Heart left ventricle (tissue), 16 donors: ENCODE results near the gene SMCO2. TPM values are rescaled to one million over a fixed set of nuclear protein-coding genes. Genes with fewer than 3 reads are reported as not detected.

Experiments used
- ATAC-seq, 4 donors: fragments of 200-7000 bp; cut with Tn5 transposase; one replicate each; pipeline ENCODE4 v1.9.1; 2020 to 2022; ENCODE audit warnings: moderate library complexity in 4 of 4, mild to moderate bottlenecking in 3 of 4, moderate number of reproducible peaks in 1 of 4
- DNase-seq, 5 donors: peaks; one replicate each; pipeline ENCODE4 v3.0.0-alpha.2; 2020
- H3K27ac ChIP-seq, 12 donors: fragments of 200-600 bp; sonication (generic) in 4 of 12; one replicate each; pipeline versions ENCODE4 v1.5.0 to v1.8.0; 2016 to 2022; ENCODE audit warnings: mild to moderate bottlenecking in 2 of 12
- H3K27me3 ChIP-seq, 9 donors: fragments of 200-600 bp; sonication (generic) in 2 of 9; one replicate each; pipeline versions ENCODE4 v1.5.1 to v1.8.0; 2016 to 2022; ENCODE audit warnings: mild to moderate bottlenecking in 3 of 9
- H3K36me3 ChIP-seq, 9 donors: fragments of 200-600 bp; sonication (generic) in 2 of 9; one replicate each; pipeline versions ENCODE4 v1.5.0 to v1.8.0; 2018 to 2022; ENCODE audit warnings: mild to moderate bottlenecking in 2 of 9
- H3K4me1 ChIP-seq, 12 donors: fragments of 200-600 bp; sonication (generic) in 4 of 12; one replicate each; pipeline versions ENCODE4 v1.5.0 to v1.8.0; 2016 to 2022; ENCODE audit warnings: mild to moderate bottlenecking in 3 of 12
- H3K4me3 ChIP-seq, 12 donors: fragments of 200-600 bp; sonication (generic) in 4 of 12; one replicate each; pipeline versions ENCODE4 v1.5.0 to v1.8.0; 2017 to 2022; ENCODE audit warnings: mild to moderate bottlenecking in 9 of 12, moderate library complexity in 4 of 12
- H3K9me3 ChIP-seq, 12 donors: fragments of 200-600 bp; sonication (generic) in 4 of 12; one replicate each; pipeline versions ENCODE4 v1.5.0 to v1.8.0; 2016 to 2022; ENCODE audit warnings: mild to moderate bottlenecking in 1 of 12
- POLR2A ChIP-seq, 2 donors: fragments of 450-650 bp; IDR thresholded peaks; one replicate each; pipeline ENCODE4 v1.6.1; 2017; ENCODE audit warnings: antibody characterized with exemption in 2 of 2, mild to moderate bottlenecking in 2 of 2, moderate library complexity in 2 of 2
- WGBS, 4 donors: extraction: QIAGEN DNeasy Blood & Tissue Kit in 2 of 4; methylation state at CpG; one replicate each; pipeline versions ENCODE4 v1.1.5 to v1.1.7; 2013 to 2018; 5-methylcytosine and 5-hydroxymethylcytosine counted together
- intact Hi-C, 10 donors: fragments of 100-400 bp; cut with DNase I; formaldehyde crosslinking; loops; one replicate each; pipeline versions ENCODE4 v1.11.1 to v1.14.2; 2022
- polyA plus RNA-seq, 2 donors: library from polyadenylated mRNA; stranded (reverse); fragments of 200-250 nt; gene quantifications; one replicate each; pipeline ENCODE4 v1.2.3, GENCODE V29; 2013
- total RNA-seq, 9 donors: library from RNA; depleted of rRNA in 2 of 9; stranded (reverse); fragments of >200 nt in 2 of 9; fragmentation: NEBNext Ultra II Directional in 3 of 9; extraction: Animal tissue kit (Norgen Biotek cat#: 25700) in 3 of 9; gene quantifications; one replicate each; pipeline versions ENCODE4 v1.1.0 to v1.2.4, GENCODE V29; 2016 to 2023
- TF ChIP-seq, protein P1 (sequence below), 12 donors: fragments of 200-600 bp; sonication (generic) in 4 of 12; IDR thresholded peaks; one replicate each; pipeline versions ENCODE4 v1.5.0 to v1.8.0; 2018 to 2022; ENCODE audit warnings: antibody characterized with exemption in 12 of 12, mild to moderate bottlenecking in 5 of 12
- donor health status: ischemic (EF 13 %, LVEDD 7.1; RV severe dilation, severe dysfunction).
- donor health status: healthy with polysubstance abuse.
- donor health status: DM: no; HTN: yes; CAD: no.
- donor health status: DM: no; HTN: no; CAD: no.
- donor health status: ischemic (EF 25% LVEDD 6.9; RV normal size, moderate dysfunction).
- donor health status: ischemic (EF 25% LVEDD 5.7; RV mildly dilated, moderate dysfunction).
- donor health status: healthy.
- donor health status: DM: yes; HTN: yes; CAD: no.
- donor health status: ischemic (EF 35%, LVEDD 5.7; RV mildly dilated, moderate dysfunction).
- donor health status: nonischemic (EF 11% LVEDD 7.7; RV severe dilation, severe dysfunction).
- donor health status: DM: yes; HTN: yes; CAD: no.
- donor health status: PGD.
- donor health status: ischemic (EF 29% LVEDD 5.4; RV normal size, mild dysfunction).
- donor health status: nonischemic (EF 23%, LVEDD 6.1; RV moderate dilation, normal function).

Gene SMCO2
- total and polyA plus RNA-seq, 11 donors = 0.54 to 1.2 (median 0.58) TPM; not detected in 8

DNA sequence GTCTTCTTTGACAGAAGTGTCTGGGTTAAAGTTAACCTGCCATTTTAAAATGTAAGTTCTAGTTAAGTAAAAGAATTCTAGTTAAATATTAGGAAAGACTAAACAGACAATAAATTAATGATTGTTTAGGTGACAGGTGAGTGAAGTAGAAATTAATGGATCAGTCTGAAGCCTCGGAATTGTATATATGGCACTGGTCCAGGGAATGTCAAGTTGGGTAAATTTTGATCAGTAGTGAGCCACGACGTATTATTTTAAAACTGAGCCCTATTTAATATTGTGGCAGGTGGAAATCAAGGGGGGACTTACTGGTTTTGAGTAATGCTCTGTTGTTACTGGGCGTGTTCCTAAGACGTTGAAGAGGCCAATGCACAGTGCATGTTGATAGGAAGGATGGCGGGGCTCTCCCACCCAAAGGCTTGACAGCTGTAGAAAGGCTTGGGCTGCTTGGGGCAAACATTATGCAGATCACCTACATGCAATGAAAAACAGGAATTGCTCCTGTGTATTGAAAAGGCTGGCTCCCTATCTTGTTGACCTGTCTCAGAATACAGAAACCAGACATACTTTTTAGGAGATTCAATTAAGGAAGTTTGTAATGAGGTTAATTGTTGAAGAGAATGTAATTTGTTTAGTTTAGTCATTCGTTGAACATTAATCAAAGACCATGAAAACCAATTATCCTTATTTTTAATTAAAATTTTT lies 71.6 kb downstream of the SMCO2 start:
- Histone ChIP-seq H3K4me1 (peaks cover 0 to 26% (median 13%) of the 10 kb centered on the region in 12 donors), H3K36me3 (no peaks in the 10 kb centered on the region), H3K27me3 (no peaks in the 10 kb centered on the region), H3K9me3 (no peaks in the 10 kb centered on the region), H3K27ac (no peak overlapping the region), H3K4me3 (no peak overlapping the region)
- no peak for DNase-seq
- intact Hi-C loops = loop anchor here in 1 of 10 donors (5.0 kb wide), 1 partner anchor 81 kb away; no protein-coding TSS in a partner anchor
- WGBS, 4 donors = 80 to 87% (median 83%) methylated on average over 7 of the region's 7 CpGs
- no peak for ATAC-seq
- TF ChIP-seq, protein P1, sequence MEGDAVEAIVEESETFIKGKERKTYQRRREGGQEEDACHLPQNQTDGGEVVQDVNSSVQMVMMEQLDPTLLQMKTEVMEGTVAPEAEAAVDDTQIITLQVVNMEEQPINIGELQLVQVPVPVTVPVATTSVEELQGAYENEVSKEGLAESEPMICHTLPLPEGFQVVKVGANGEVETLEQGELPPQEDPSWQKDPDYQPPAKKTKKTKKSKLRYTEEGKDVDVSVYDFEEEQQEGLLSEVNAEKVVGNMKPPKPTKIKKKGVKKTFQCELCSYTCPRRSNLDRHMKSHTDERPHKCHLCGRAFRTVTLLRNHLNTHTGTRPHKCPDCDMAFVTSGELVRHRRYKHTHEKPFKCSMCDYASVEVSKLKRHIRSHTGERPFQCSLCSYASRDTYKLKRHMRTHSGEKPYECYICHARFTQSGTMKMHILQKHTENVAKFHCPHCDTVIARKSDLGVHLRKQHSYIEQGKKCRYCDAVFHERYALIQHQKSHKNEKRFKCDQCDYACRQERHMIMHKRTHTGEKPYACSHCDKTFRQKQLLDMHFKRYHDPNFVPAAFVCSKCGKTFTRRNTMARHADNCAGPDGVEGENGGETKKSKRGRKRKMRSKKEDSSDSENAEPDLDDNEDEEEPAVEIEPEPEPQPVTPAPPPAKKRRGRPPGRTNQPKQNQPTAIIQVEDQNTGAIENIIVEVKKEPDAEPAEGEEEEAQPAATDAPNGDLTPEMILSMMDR (IDR thresholded peaks at IDR 0.05) = no peak
- TF ChIP-seq POLR2A (IDR thresholded peaks at IDR 0.05) = no peak

DNA sequence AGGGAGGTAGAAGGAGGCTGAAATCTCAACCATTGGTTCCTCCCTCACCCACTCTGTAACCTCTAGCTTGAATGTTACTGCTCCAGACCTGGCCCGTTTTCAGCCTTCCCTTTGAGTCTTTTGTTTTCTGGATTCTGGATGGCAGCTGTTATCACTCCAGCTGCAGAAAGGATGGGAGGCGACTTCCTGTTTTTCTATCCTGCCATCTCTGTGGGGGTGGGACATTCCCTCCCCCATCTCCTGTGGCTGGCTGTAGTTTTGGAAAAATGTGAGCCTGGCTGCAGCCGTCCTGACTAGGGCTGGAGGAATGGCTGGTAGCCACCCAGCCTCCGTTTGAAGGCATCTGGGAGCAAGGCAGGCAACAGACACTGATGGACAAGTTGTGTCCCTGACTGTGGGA lies 74.5 kb downstream of the SMCO2 start:
- DNase-seq (peak in 4 of 5 donors; percentile 39 to 58 (median 46)), ATAC-seq (peak in 1 of 4 donors; percentile 2)
- no peaks in the 10 kb centered on the region for H3K9me3 ChIP-seq
- WGBS, 4 donors = 37 to 54% (median 40%) methylated on average over 4 of the region's 4 CpGs
- no peak for TF ChIP-seq POLR2A (IDR thresholded peaks at IDR 0.05)
- TF ChIP-seq, protein P1 (IDR thresholded peaks at IDR 0.05) = no peak
- intact Hi-C loops = loop anchor here in 8 of 10 donors (5.0 to 10.0 kb wide), 7 partner anchors 84 to 131 kb away; no protein-coding TSS in a partner anchor
- no peaks in the 10 kb centered on the region for H3K36me3 ChIP-seq
- peaks cover 3 to 36% (median 18%) of the 10 kb centered on the region in 12 donors for H3K4me1 ChIP-seq
- H3K4me3 ChIP-seq = no peak overlapping the region
- H3K27me3 ChIP-seq = no peaks in the 10 kb centered on the region
- H3K27ac ChIP-seq = peak overlapping the region in 5 of 12 donors; percentile 11 to 47 (median 25)

DNA sequence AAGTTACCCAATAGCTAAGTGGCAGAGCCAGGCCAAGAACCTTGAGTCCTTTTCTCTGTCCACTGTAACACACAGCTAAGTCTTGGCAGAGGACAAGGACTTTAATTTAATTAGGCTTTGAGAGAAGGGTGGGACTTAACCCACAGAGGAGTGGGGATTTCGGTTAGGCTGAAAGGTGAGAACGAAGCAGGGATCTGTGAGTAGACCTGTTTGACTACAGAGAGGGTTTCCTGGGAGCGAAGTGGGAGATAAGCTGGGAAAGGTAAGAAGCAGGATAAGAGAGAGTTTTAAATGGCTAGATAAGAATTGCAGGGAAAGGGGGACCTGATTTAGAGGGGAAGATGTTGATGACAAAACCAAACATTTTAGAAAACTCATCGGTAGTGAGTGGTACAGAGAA lies 75.4 kb downstream of the SMCO2 start:
- Histone ChIP-seq H3K27me3 (no peaks in the 10 kb centered on the region), H3K27ac (peak overlapping the region in 2 of 12 donors; percentile 3 to 39), H3K36me3 (no peaks in the 10 kb centered on the region), H3K4me3 (no peak overlapping the region), H3K4me1 (peaks cover 4 to 45% (median 26%) of the 10 kb centered on the region in 12 donors), H3K9me3 (no peaks in the 10 kb centered on the region)
- ATAC-seq (no peak), DNase-seq (no peak)
- intact Hi-C loops = loop anchor here in 8 of 10 donors (5.0 to 10.0 kb wide), 7 partner anchors 85 to 130 kb away; no protein-coding TSS in a partner anchor
- 93 to 97% (median 94%) methylated on average over 4 of the region's 4 CpGs for WGBS, 4 donors
- no peak for TF ChIP-seq POLR2A (IDR thresholded peaks at IDR 0.05)

DNA sequence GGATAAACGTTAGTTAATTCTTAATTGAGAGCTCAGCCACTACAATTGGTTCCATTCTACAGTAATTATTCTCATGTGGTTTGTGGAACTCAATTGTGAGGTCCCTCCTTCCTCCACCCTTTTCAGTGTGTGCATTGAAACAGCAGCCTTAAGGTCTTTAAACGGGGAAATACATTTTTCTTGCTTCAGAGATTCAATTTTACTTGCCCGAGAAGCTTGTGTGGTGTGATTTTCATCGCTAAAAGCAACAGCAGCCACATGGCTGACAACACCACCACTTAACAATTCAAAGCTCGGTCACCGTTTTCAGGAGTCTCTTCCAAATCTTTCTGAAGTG lies 76.7 kb downstream of the SMCO2 start:
- H3K4me3 ChIP-seq = peak overlapping the region; percentile 48 to 91 (median 76)
- H3K27ac ChIP-seq = peak overlapping the region; percentile 72 to 97 (median 92)
- WGBS, 4 donors = 0 to 1% (median 1%) methylated on average over 6 of the region's 6 CpGs
- no peaks in the 10 kb centered on the region for H3K27me3 ChIP-seq
- TF ChIP-seq POLR2A (IDR thresholded peaks at IDR 0.05) = no peak
- TF ChIP-seq, protein P1 (IDR thresholded peaks at IDR 0.05) = no peak
- intact Hi-C loops = loop anchor here in 8 of 10 donors (5.0 to 10.0 kb wide), 7 partner anchors 86 to 129 kb away; no protein-coding TSS in a partner anchor
- peaks cover 4 to 58% (median 39%) of the 10 kb centered on the region in 12 donors for H3K4me1 ChIP-seq
- no peaks in the 10 kb centered on the region for H3K9me3 ChIP-seq
- DNase-seq (no peak), ATAC-seq (peak in 1 of 4 donors; percentile 0)
- no peaks in the 10 kb centered on the region for H3K36me3 ChIP-seq
